ENCODE results near the gene SYNPO2.
"Not testable (repeated sequence)": the region's sequence is repeated elsewhere in the genome, so short reads cannot be mapped to it uniquely, and the experiment has no call there.

Gene SYNPO2

GRCh38 chr4:119020158-119020557 lies 131.5 kb downstream of the SYNPO2 start:
- Mint-ChIP-seq H3K4me1 (no peaks in the 10 kb centered on the region), H3K27me3 (peaks cover 5% of the 10 kb centered on the region), H3K27ac (no peak overlapping the region), H3K4me3 (no peak overlapping the region), H3K9me3 (no peaks in the 10 kb centered on the region), H3K36me3 (peaks cover 1% of the 10 kb centered on the region)

- H3K36me3 Mint-ChIP-seq, H3K27ac Mint-ChIP-seq, H3K9me3 Mint-ChIP-seq, H3K4me1 Mint-ChIP-seq, H3K27me3 Mint-ChIP-seq, H3K4me3 Mint-ChIP-seq: not testable (repeated sequence)
These were observed 133.9 kb downstream of the SYNPO2 start for GRCh38 chr4:119022520-119022919.

DNA sequence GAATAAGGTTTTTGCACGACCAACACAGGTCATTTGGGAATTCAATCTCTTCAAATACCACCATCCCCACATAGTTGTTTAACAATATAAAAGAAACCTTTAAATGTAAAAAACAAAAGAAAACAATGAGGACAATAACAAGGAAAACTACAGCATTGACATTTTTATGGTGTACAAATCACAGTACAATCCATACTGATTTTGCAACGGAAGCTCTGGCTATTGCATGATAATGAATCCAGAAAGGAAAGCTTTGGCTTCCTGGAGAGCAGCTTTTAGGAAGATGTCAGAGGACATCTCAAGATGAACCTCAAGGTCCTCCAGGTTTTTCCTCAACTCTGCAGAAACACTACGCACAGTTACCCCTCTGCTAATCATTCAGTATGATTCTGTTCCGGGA lies 135.4 kb downstream of the SYNPO2 start:
- Mint-ChIP-seq H3K4me3 (no peak overlapping the region), H3K9me3 (no peaks in the 10 kb centered on the region), H3K27me3 (peaks cover 2% of the 10 kb centered on the region), H3K27ac (no peak overlapping the region), H3K36me3 (peaks cover 4% of the 10 kb centered on the region), H3K4me1 (no peaks in the 10 kb centered on the region)

DNA sequence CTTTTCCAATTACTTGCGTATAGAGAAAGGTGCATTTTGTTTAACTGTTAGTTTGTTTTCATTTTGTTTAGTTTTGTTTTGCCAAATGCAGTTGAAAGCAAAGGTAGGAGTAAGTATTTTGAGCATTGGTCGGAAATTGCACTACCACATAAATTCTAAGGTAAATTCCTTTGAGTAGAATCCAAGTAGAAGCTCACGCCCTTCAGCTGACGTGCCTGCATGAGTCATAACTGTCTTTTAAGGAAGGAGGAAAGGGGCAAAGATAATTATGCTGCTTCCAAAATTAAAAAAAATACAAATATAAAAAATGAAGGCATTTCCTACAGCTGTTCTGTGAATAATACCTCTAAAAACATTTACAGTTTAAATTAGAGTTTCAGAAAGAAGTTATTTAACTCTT lies 136.8 kb downstream of the SYNPO2 start:
- H3K4me3 Mint-ChIP-seq, result no peak overlapping the region
- peaks cover 2% of the 10 kb centered on the region for H3K27me3 Mint-ChIP-seq
- no peak overlapping the region for H3K27ac Mint-ChIP-seq
- H3K9me3 Mint-ChIP-seq, result no peaks in the 10 kb centered on the region
- H3K36me3 Mint-ChIP-seq, result peaks cover 7% of the 10 kb centered on the region
- no peaks in the 10 kb centered on the region for H3K4me1 Mint-ChIP-seq

DNA sequence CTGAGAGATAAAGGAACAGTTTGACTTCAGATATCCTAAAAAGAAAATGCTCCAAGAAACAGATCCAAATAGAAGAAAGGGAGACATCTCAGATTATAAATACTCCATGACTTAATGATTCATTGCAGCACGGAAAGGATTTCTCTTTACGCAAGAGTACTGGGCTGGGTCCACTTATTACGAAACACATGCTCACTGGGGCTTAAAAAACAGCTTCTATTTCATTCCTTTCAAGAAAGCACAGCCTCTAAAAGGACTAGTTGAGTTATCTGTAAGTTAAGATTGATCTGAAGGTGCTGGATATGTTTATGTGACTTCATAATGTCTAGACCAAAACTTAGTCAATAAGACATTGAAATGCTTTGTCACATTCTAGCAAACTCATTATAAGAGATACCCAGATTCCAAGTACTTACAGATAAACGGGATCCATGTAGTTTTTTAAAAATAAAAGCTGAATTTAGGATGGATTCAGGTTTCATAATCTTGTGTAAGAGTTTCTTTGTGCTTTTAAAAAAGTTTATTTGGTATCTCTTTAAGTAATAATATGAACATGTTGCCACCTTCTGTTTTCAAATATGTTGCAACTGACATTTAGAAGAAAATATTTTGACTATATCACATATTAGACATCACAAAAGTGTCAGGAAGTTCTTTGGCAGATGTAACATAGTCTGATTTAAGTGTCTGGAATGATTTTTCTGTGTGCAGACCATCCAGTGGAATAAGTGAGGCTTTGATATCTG lies 137.4 kb downstream of the SYNPO2 start:
- no peak overlapping the region for H3K27ac Mint-ChIP-seq
- no peaks in the 10 kb centered on the region for H3K4me1 Mint-ChIP-seq
- peaks cover 7% of the 10 kb centered on the region for H3K36me3 Mint-ChIP-seq
- no peaks in the 10 kb centered on the region for H3K9me3 Mint-ChIP-seq
- H3K4me3 Mint-ChIP-seq, result no peak overlapping the region
- peaks cover 2% of the 10 kb centered on the region for H3K27me3 Mint-ChIP-seq

DNA sequence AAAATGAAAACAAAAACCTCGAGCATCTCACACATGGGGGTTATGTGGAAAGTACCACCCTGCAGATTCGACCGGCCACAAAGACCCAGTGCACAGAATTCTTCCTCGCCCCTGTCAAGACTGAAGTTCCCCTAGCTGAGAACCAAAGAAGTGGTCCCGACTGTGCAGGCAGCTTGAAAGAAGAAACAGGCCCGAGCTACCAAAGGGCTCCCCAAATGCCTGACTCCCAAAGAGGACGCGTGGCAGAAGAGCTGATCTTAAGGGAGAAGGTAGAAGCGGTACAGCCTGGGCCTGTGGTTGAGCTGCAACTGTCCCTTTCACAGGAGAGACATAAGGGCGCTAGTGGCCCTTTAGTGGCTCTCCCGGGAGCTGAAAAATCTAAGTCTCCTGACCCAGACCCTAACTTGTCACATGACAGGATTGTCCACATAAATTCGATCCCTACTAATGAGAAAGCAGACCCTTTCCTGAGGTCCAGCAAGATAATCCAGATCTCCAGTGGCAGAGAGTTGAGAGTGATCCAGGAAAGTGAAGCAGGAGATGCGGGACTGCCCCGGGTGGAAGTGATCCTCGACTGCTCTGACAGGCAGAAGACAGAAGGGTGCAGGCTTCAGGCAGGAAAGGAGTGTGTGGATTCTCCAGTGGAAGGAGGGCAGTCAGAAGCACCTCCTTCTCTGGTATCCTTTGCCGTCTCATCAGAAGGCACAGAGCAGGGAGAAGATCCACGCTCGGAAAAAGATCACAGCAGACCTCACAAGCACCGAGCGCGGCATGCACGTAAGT lies 138.2 kb downstream of the SYNPO2 start:
- Mint-ChIP-seq H3K4me1 (no peaks in the 10 kb centered on the region), H3K4me3 (no peak overlapping the region), H3K36me3 (peaks cover 7% of the 10 kb centered on the region), H3K27me3 (peaks cover 2% of the 10 kb centered on the region), H3K27ac (no peak overlapping the region), H3K9me3 (no peaks in the 10 kb centered on the region)

GRCh38 chr4:119027811-119028210 lies 139.2 kb downstream of the SYNPO2 start:
- H3K27me3 Mint-ChIP-seq, result peaks cover 2% of the 10 kb centered on the region
- no peaks in the 10 kb centered on the region for H3K9me3 Mint-ChIP-seq
- peaks cover 7% of the 10 kb centered on the region for H3K36me3 Mint-ChIP-seq
- no peak overlapping the region for H3K27ac Mint-ChIP-seq
- H3K4me1 Mint-ChIP-seq, result no peaks in the 10 kb centered on the region
- no peak overlapping the region for H3K4me3 Mint-ChIP-seq

- Mint-ChIP-seq H3K27ac (no peak overlapping the region), H3K4me3 (no peak overlapping the region), H3K27me3 (no peaks in the 10 kb centered on the region), H3K9me3 (no peaks in the 10 kb centered on the region), H3K36me3 (peaks cover 6% of the 10 kb centered on the region), H3K4me1 (no peaks in the 10 kb centered on the region)
These were observed 139.6 kb downstream of the SYNPO2 start for GRCh38 chr4:119028296-119028695.

DNA sequence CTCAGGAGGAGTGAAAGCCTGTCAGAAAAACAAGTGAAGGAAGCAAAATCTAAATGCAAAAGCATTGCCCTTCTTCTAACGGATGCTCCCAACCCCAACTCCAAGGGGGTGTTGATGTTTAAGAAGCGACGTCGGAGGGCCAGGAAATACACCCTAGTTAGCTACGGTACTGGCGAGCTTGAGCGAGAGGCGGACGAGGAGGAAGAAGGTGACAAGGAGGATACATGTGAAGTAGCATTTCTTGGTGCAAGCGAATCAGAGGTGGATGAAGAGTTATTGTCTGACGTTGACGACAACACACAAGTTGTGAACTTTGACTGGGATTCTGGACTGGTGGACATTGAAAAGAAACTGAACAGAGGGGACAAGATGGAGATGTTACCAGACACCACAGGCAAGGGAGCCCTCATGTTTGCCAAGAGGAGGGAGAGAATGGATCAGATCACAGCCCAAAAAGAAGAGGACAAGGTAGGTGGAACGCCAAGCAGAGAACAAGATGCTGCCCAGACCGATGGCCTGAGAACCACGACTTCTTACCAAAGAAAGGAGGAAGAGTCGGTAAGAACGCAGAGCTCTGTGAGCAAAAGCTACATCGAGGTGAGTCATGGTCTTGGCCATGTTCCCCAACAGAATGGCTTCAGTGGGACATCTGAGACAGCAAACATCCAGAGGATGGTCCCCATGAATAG lies 141.3 kb downstream of the SYNPO2 start:
- H3K27ac Mint-ChIP-seq, result no peak overlapping the region
- no peaks in the 10 kb centered on the region for H3K9me3 Mint-ChIP-seq
- peaks cover 6% of the 10 kb centered on the region for H3K36me3 Mint-ChIP-seq
- no peak overlapping the region for H3K4me3 Mint-ChIP-seq
- peaks cover 2% of the 10 kb centered on the region for H3K27me3 Mint-ChIP-seq
- no peaks in the 10 kb centered on the region for H3K4me1 Mint-ChIP-seq

GRCh38 chr4:119030536-119030890 lies 141.9 kb downstream of the SYNPO2 start:
- no peak overlapping the region for H3K4me3 Mint-ChIP-seq
- H3K27ac Mint-ChIP-seq, result no peak overlapping the region
- H3K27me3 Mint-ChIP-seq, result peaks cover 2% of the 10 kb centered on the region
- H3K9me3 Mint-ChIP-seq, result no peaks in the 10 kb centered on the region
- peaks cover 6% of the 10 kb centered on the region for H3K36me3 Mint-ChIP-seq
- no peaks in the 10 kb centered on the region for H3K4me1 Mint-ChIP-seq

- Mint-ChIP-seq H3K4me1 (no peaks in the 10 kb centered on the region), H3K27ac (no peak overlapping the region), H3K36me3 (peaks cover 6% of the 10 kb centered on the region), H3K9me3 (no peaks in the 10 kb centered on the region), H3K27me3 (peaks cover 2% of the 10 kb centered on the region), H3K4me3 (no peak overlapping the region)
These were observed 142.6 kb downstream of the SYNPO2 start for GRCh38 chr4:119031218-119031617.

- H3K9me3 Mint-ChIP-seq, result no peaks in the 10 kb centered on the region
- peaks cover 2% of the 10 kb centered on the region for H3K27me3 Mint-ChIP-seq
- H3K27ac Mint-ChIP-seq, result no peak overlapping the region
- peaks cover 3% of the 10 kb centered on the region for H3K36me3 Mint-ChIP-seq
- no peak overlapping the region for H3K4me3 Mint-ChIP-seq
- H3K4me1 Mint-ChIP-seq, result no peaks in the 10 kb centered on the region
These were observed 144.4 kb downstream of the SYNPO2 start for GRCh38 chr4:119032921-119033685.

- Mint-ChIP-seq H3K36me3 (peaks cover 3% of the 10 kb centered on the region), H3K4me1 (no peaks in the 10 kb centered on the region), H3K27me3 (peaks cover 2% of the 10 kb centered on the region), H3K9me3 (no peaks in the 10 kb centered on the region), H3K27ac (no peak overlapping the region), H3K4me3 (no peak overlapping the region)
These were observed 145.8 kb downstream of the SYNPO2 start for GRCh38 chr4:119034276-119035008.

DNA sequence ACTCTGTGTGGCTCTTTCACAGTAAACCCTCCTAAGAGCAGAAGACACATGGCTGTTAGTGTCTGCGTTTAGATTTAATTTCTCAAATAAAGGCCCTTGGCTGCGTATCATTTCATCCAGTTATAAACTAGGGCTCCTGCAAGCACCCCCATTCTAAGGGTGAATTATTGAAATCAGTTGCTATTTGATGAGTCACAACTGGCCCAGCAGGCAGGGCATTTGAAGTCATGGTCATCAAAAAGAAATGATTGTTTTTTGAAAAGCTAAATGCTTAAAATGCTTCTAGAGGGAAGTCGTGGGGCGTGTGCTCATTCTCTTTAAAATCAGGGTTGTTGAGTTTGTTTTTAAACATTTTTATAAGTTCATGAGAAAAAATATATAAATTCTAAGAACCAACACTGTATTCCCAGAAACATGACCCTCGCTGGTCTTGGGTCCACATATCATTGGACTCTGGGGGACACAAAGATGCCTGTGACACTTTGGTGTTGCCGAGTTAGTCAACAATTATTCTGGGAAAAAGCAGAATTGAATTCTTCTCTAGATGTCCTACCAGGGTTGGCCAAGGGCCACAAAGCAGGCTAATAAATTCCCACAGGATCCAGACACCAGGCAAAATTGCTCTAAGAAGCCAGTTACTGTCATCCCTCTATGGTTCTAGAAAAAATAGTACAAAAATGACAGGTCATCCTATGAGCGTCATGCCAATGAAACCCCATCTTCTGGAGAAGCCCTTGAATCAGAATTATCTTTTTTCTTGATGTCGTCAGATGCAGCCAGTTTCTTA lies 147.5 kb downstream of the SYNPO2 start:
- Mint-ChIP-seq H3K4me1 (no peaks in the 10 kb centered on the region), H3K9me3 (no peaks in the 10 kb centered on the region), H3K36me3 (no peaks in the 10 kb centered on the region), H3K27ac (no peak overlapping the region), H3K27me3 (peaks cover 2% of the 10 kb centered on the region), H3K4me3 (no peak overlapping the region)
